ENCODE results near the gene PTPRN2.
"Not testable (repeated sequence)": the region's sequence is repeated elsewhere in the genome, so short reads cannot be mapped to it uniquely, and the experiment has no call there.

Gene PTPRN2

GRCh38 chr7:158530800-158531609 is 56.6 kb downstream of the PTPRN2 start:
- peak; percentile 60 for DNase-seq

DNA sequence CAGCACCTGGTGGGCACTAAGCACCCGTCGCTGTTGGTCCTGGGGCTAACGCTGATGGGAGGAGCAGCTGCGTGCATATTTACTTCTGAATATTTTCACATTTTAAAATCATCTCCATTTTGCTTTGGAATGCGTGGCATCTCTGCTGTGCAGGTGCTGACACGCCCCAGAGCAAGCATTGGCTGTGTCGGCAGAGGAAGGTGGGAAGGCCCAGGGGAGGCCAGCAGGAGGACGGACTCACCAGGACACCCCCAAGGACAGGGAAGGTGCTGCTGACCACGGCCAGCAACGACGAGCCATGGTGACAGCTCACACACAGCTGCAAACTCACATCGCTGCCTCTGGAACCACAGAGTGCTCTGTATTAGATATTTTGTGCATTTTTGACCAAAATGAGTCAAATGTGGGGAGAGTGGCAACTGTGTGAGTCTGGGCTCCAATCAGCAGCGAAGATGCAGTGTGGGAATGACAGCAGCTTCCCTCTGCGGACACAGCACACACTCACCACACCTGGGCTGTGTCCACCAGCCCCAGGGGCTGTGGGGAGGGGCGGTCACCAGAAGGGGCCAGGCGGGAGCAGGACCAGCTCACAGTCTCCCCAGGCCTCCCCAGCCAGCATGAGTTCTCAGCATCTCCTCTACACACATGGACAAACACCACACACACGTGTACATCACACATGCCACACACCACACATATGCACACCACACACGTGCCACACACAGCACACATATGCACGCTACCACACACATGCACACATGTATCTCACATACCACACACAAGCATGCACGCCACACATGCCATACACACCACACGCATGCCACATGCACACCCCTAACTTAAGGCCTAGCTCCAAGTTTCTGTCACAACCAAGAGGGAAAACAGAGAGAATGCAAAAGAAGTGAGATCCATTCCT is 58.2 kb downstream of the PTPRN2 start:
- no peak for DNase-seq

DNA sequence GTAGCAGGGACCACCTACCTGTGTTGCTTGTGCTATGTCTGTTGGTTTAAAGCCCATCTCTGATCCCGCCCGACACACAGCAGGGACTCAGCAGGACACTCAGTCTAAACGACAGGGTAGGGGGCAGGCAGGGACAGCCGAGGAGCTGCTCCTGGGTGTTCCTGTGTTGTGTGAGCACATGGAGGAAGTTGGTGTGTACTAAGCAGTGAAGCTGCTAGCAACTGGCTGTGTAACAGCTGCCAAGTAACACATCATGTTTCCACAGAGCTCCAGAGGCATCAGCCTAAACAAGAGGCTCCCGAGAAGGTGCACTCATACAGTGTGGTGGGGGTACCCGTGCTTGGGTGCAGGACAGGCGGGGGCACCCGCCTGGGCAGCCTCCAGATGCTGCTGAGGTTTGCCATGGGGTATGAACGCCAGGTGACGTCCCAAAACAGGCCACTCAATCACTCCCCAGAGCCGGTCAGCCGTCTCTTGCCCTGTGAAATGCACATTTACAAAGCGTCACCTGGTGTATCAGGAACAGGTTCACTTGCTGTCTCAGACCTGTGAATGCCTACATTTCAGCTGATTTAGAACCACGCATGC is 59.6 kb downstream of the PTPRN2 start:
- peak; percentile 48 for DNase-seq

GRCh38 chr7:158527495-158527894 is 60.1 kb downstream of the PTPRN2 start:
- no peak for DNase-seq

DNA sequence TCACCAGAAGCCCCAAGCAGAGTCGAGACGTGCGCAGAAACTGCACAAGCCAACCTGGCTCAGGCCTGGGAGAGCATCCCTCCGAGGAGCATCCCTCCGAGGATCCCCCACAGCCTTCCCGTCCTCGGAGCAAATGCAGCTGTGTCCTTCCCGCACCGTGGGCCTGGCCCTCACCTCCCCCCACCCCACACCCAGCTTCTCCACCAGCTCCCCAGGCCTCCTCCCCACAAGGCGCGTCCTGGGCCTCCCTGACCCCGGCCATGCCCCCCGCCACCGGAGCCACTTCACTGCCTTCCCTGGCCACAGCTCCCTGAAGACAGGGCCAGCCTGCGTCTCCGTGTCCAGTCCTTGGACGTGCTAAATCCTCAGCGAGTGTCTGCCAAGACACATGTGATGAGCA is 60.6 kb downstream of the PTPRN2 start:
- no peak for DNase-seq

DNA sequence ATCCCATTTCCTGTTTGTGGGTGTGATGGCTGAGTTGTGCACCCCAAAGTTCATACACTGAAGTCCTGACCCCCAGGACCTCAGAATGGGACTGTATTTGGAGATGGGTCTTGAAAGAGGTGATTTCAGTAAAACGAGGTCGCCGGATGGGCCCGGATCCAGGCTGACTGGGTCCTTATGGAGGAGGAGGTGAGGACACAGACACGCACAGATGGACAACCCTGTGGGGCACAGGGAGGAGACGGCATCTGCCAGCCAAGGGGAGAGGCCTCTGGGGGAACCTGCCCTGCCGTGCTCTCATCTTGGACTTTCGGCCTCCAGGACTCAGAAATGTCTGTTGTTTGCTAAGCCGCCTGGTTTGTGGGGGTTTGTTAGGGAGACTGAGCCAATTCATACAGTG is 61.1 kb downstream of the PTPRN2 start:
- DNase-seq = no peak

GRCh38 chr7:158525648-158526484 is 61.8 kb downstream of the PTPRN2 start:
- peak; percentile 82 for DNase-seq

DNA sequence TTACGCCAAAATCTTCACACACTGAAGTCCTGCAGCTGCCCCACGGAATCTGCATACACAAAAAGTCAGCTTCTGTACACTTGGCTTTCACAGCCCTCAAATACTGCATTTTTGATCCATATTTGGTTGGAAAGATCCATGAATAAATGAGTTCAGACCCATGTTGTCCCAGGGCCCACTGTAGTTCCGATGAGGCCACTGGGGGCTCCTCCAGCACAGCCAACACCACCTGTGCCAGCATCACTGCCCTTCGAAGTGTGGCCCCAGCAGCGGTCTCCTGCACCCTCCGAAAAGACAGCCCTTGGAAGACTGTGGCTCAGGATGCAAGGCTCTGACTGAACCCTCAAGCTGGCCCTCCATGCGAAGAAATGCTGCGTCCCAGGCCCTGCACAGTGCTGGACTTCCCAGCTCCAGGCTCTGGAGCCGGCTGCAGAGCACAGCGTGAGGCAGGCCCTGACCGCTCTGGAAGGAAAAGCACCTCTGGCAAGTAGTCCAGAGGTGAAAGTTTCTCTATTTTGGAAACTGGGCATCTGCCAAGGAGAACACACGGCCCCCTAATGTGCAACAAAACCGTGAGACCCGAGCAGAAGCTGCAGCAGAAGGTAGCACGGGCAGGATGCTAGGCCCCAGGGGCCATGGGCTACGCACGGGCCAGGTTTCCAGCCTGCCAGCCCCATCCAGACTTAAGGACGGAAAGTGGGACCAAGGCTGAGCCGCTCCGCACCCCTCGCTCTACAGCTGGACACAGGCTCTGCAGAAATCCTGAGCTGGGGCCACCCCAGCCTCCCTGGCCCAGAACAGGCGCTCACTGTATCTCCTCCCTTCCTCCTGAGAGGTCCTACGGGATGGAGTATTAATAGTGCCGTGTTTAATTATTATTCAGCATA is 62.6 kb downstream of the PTPRN2 start:
- no peak for DNase-seq

GRCh38 chr7:158524286-158524685 is 63.3 kb downstream of the PTPRN2 start:
- DNase-seq = peak; percentile 17

DNA sequence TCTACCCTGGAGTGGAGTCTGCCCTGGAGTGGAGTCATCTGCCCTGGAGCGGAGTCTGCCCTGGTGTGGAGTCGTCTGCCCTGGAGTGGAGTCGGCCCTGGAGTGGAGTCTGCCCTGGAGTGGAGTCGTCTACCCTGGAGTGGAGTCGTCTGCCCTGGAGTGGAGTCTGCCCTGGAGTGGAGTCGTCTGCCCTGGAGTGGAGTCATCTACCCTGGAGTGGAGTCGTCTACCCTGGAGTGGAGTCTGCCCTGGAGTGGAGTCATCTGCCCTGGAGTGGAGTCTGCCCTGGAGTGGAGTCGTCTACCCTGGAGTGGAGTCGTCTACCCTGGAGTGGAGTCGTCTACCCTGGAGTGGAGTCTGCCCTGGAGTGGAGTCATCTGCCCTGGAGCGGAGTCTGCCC is 63.7 kb downstream of the PTPRN2 start:
- DNase-seq = not testable (repeated sequence)

GRCh38 chr7:158523165-158523856 is 64.3 kb downstream of the PTPRN2 start:
- not testable (repeated sequence) for DNase-seq

- not testable (repeated sequence) for DNase-seq
Observed at GRCh38 chr7:158521795-158522194, 65.8 kb downstream of the PTPRN2 start.

- DNase-seq = no peak
Observed at GRCh38 chr7:158520825-158521224, 66.8 kb downstream of the PTPRN2 start.

DNA sequence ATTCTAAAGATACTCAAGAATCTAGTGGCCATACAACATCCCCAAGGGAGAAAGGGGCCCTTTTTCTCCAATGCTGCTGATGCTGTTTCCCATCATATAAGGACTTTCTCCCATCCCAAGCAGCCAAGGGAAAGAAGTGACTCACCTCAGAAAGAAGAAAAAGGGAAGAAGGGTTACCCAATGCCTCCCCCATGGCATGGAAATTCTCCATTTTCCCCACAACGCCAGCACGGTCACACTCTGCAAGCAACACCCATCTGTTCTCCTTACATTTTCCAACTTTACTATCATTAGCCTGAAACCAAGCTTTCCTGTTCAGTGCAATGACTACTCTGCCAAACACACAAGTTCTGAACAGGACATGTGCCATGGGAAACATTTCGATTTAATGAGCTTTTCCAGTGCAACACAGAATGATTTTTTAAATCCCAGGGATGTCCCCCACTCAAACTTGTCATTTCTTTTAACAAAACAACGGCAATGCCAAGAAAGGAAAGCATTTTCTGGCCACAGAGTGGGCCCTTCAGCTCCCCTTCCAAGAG is 67.9 kb downstream of the PTPRN2 start:
- no peak for DNase-seq

GRCh38 chr7:158518980-158519632 is 68.5 kb downstream of the PTPRN2 start:
- DNase-seq = no peak

DNA sequence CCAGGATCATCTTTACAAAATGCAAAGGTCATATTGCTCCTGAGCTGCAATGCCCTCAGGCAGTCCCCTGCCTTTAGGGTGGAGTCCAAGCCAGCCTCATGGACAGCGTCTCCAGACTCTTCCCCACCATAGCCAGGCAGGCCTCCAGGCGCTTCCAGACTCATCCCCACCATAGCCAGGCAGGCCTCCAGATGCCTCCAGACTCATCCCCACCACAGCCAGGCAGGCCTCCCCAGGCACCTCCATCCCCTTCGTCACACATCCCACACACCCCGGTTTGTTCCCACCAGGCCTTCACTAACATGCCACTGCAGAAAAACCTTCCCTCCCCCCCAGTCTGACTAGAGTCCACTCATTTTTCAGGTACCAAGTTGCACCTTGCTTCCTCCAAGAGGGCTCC is 70.1 kb downstream of the PTPRN2 start:
- DNase-seq = no peak

DNA sequence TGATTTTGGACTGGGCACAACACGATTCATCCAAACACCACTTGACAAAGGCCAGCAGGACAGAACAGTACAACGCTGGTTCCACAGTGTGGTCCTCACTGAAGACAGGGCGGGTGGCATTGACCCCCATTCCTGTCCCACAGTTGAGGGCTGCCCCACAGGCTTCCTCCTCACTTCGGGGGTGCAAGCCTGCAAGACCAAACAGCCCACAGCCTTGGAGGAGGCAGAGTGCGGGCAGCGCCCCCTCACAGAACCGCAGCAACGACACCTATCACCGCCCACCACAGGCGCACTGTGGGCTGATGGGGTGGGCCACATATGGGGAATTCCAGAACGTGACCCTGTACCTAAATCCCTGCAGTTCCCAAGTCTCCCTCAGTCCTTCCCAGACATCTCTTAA is 70.6 kb downstream of the PTPRN2 start:
- no peak for DNase-seq

- DNase-seq = no peak
Observed at GRCh38 chr7:158516524-158516923, 71.1 kb downstream of the PTPRN2 start.

GRCh38 chr7:158512869-158513268 is 74.8 kb downstream of the PTPRN2 start:
- no peak for DNase-seq

DNA sequence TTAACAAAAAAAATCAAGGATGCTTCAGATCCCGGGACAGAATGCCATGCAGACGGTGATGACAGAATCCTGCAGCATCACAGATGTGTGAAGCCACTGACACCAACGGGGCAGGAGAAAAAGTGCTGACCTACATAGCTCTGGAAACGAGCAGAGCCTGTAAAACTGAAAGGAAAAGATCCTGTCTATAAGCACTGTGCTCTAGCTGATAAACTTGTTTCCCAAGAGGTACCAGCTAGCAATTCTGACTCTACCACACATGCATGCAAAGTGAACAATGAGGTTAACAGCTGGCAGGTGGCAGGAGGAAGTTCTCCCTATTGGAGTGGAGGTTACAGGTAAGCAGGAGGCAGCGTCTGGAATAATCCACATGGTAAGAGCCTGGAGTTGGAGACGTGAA is 75.6 kb downstream of the PTPRN2 start:
- no peak for DNase-seq
